Hematopoietic multipotent progenitor cell treated with erythropoietin and hydrocortisone succinate and interleukin-3 and kit ligand, for 8 days (in vitro differentiated cells): Measurements from ENCODE around the gene MSANTD4.
A peak's percentile ranks its signal among the peaks of the same experiment; 100 is the strongest.
"Not testable (repeated sequence)": the region's sequence is repeated elsewhere in the genome, so short reads cannot be mapped to it uniquely, and the experiment has no call there.

ENCODE experiments used
- DNase-seq: peaks from one replicate; pipeline ENCODE4 v3.0.0-alpha.2; 2015

The MSANTD4 gene

DNA sequence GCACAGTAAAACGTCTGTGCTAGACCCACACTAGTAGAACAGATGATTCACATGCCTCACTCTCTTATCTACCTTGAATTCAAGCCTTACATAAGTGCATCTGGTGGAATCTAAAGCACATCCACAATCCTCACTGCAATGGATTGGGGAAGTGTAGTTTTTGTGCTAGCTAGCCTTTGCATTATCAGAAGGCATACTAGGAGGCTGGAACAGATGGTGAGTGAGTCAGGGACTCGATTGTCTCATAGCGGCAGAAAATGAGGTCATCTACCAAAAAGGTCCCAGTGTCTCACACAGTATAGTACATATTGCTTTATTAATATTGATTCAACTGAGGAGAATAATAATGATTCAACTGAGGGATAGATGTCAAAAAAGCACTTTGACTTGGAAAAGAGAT, 9.3 kb downstream of the MSANTD4 start:
- no peak for DNase-seq

GRCh38 chr11:106011481-106011880, 10.6 kb downstream of the MSANTD4 start:
- no peak for DNase-seq

DNA sequence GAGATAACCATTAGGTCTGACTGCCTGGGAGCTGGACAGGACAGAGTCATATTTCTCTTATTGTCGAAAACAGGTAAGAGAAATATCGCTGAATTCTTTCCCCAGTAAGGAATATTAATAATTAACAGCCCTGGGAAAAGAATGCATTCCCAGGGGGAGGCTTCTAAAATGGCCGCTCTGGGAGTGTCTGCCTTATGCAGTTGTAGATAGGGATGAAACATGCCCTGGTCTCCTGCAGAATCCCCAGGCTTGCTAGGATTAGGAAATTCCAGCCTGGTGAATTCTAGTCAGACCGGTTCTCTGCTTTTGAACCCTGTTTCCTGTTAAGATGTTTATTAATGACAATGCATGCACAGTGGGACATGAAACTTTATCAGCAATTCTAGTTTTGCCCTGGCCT, 18.9 kb downstream of the MSANTD4 start:
- not testable (repeated sequence) for DNase-seq

GRCh38 chr11:106001304-106002012, 20.6 kb downstream of the MSANTD4 start:
- DNase-seq: no peak

DNA sequence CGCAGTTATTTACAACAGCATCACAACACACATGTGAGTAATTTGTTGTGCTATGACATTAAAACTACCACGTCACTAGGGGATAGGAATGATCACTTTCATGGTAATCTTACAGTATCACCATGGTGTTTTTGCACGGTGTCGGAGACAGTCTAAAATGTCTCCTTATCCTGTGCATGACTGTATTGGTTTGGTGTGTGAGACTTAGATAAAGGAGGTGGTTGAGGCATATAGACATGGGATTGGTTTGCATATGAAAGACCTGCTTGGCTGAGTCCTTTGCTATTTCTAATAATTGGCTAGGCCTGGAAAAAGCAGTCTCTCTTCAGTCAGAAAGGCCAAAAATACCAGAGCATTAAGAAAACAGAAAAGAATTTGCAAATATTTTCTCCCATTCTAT, 30.2 kb downstream of the MSANTD4 start:
- DNase-seq: peak; percentile 88

- DNase-seq: no peak
These were observed 32.9 kb downstream of the MSANTD4 start for GRCh38 chr11:105989124-105989523.

DNA sequence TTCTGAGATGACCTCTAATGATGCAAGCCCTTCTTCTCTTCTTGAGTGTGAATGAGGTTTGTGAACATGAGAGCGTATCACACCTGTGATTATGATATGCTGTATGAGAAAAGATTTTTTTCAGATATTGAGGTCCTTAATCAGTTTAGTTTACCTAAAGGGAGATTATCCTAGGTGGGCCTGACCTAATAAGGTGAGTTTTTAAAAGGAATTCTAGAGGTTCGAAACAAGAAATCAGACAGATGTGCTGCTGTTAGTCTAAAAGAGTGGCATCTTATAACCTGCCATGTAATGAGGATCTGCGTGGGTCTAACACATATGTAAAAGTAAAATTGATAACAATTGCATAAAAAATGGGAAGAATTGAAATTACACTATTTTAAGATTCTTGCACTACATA, 33.8 kb downstream of the MSANTD4 start:
- DNase-seq: no peak

GRCh38 chr11:105986554-105986953, 35.5 kb downstream of the MSANTD4 start:
- no peak for DNase-seq

- no peak for DNase-seq
These were observed 41.9 kb downstream of the MSANTD4 start for GRCh38 chr11:105979997-105980703.

DNA sequence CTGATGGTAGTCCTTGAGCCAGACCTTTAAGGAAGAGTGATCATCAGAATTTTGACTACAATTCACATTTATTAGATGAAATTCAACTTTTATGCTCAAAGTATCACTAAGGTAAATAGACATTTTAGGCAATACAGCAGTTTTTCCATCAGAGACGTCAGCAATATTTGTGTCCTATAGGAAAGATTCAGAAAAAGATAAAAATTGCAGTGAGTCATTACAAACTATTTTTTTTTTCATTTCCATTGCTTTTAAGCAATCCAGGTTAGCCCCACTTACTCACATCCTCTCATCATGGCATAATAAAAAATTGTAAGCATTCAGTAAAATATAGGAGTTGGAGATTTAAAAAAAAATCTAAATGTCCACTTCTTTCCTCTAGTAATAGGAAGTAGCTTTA, 46.9 kb downstream of the MSANTD4 start:
- no peak for DNase-seq

GRCh38 chr11:105969756-105970155, 52.3 kb downstream of the MSANTD4 start:
- DNase-seq: no peak

DNA sequence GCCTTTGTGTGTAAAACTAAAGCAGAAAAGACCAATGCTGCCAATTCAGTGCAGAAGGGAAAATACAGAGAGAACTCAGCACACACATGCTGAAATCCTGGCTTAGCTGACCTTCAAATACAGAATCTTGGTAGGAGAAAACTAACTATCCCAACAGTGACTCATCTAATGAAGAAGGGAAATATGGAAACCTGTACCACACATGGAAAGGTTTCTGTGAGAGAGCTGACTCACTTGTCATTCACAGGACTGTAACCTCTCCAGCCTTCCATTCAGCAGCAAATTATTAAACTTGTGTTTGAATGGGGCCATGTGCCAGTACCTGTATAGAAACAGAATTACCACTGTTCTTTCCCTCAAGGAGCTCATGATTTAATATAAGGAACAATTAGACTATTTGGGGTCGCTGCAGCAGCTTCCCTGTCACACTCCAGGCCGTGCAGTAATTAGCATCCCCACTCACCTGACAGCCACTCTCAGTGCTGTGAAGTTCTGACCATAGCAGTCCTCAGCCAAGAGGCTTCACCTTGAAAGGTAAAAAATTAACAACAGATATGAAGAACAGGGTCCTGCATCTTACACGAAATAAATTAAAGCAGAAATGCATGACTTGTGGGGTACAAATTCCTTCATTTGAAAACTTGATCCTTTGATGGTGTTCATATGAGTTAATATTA, 53.9 kb downstream of the MSANTD4 start:
- DNase-seq: no peak

GRCh38 chr11:105960252-105961245, 61.5 kb downstream of the MSANTD4 start:
- DNase-seq: no peak
